ENCODE results near the gene NUP133.

GRCh38 chr1:229550812-229551567, 42.8 kb upstream of the NUP133 start:
- TF ChIP-seq CTCF (conservative IDR thresholded peaks at IDR 0.05; ENCODE audit: low read depth, low read length) (no peak), EZH2 (IDR thresholded peaks at IDR 0.05; ENCODE audit: borderline replicate concordance, low read depth, low read length, poor library complexity, severe bottlenecking) (no peak)
